ENCODE measurements around the gene PRKCA. TPM values are rescaled to one million over a fixed set of nuclear protein-coding genes. Genes with fewer than 3 reads are reported as not detected.

The PRKCA gene
- total and polyA plus RNA-seq, 9 donors = 9.1 to 67.6 (median 37.2) TPM

DNA sequence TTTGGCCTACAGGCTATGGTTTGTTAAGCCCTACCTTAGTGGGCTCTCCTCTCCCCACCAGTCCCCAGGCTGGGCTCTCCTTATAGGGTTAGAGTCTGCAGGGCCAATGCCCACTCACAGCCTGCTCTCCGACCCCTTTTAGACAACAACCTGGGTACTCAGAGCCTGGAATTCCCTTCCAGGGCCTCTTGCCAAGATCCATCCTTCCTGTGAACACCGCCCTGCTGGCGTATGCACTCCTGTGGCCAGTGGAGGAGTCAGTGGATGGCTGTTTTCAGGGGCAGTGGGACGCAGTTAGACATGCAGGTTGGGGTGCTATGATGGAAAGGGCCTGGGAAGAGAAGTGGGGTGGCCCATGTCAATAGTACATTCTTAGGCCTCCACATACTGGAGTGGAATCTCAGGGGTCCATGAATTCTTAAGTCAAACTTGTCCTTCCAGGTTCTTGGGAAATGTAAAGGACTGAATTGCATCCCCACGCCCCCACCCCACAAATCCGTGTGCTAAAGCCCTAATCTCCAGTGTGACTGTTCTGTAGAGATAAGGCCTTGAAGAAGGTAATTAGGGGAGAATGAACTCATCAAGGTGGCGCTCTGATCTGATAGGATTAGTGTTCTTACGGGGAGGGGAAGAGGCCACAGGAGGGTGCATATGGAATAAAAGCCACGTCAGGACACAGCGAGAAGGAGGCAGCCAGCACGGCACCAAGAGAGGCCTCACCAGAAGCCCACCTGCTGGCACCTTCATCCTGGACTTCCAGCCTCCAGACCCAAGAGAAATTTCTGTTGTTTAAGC is 450.9 kb downstream of the PRKCA start:
- Histone ChIP-seq H3K27me3 (no peaks in the 10 kb centered on the region), H3K4me3 (no peak overlapping the region), H3K36me3 (no peaks in the 10 kb centered on the region), H3K4me1 (ENCODE audit: insufficient read depth) (no peaks in the 10 kb centered on the region), H3K27ac (no peak overlapping the region), H3K9me3 (no peaks in the 10 kb centered on the region)
- DNase-seq = no peak
- WGBS, 3 donors = 85 to 91% (median 86%) methylated on average over 11 of the region's 11 CpGs
- TF ChIP-seq EP300 (IDR thresholded peaks at IDR 0.05) = no peak
- TF ChIP-seq, protein P1, sequence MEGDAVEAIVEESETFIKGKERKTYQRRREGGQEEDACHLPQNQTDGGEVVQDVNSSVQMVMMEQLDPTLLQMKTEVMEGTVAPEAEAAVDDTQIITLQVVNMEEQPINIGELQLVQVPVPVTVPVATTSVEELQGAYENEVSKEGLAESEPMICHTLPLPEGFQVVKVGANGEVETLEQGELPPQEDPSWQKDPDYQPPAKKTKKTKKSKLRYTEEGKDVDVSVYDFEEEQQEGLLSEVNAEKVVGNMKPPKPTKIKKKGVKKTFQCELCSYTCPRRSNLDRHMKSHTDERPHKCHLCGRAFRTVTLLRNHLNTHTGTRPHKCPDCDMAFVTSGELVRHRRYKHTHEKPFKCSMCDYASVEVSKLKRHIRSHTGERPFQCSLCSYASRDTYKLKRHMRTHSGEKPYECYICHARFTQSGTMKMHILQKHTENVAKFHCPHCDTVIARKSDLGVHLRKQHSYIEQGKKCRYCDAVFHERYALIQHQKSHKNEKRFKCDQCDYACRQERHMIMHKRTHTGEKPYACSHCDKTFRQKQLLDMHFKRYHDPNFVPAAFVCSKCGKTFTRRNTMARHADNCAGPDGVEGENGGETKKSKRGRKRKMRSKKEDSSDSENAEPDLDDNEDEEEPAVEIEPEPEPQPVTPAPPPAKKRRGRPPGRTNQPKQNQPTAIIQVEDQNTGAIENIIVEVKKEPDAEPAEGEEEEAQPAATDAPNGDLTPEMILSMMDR (IDR thresholded peaks at IDR 0.05) = no peak
- no peak for TF ChIP-seq POLR2A (IDR thresholded peaks at IDR 0.05)
- intact Hi-C loops (cut with DNase I) = no loop called here

DNA sequence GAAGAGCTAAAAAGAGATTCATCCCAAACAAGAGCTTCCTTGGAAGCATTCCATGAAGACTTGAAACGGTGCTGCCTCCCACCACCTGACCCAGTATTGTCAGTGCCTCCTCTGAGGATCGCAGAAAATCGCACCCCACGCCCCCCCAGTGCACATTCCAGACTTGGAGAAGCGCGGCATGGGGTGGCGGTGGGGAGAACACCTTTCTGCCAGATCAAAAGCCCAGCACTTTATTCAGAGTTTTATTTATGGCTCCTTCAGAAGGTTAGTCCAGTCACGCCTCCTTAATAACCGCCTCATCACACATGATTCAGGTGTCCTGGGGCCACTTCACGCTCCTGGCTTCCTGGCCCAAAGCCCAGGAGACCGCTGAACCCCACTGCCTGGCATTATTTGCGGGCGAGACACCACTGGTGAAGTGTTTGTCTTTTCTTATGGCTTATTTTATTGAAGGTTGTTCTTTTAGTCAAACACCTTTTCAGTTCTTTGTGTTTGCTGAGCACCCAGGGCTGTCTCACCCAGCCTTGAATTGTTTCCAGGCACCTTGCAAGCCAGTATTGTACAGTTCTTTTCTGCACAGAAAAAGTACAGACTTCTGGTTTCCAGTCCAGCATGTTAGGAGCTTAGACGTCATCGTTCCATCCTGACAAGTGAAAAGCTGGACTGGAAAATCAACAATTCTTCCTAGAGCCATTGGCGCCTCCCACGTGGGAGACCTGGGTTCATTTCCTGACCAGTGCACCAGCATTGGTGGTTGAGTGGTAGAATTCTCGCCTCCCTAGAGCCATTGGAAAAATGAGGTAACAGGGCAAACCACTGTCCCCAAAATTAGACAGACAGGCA is 452.9 kb downstream of the PRKCA start:
- WGBS, 3 donors = 85 to 88% (median 87%) methylated on average over 18 of the region's 18 CpGs
- H3K27ac ChIP-seq = no peak overlapping the region
- H3K9me3 ChIP-seq = no peaks in the 10 kb centered on the region
- DNase-seq = no peak
- TF ChIP-seq POLR2A (IDR thresholded peaks at IDR 0.05) = no peak
- TF ChIP-seq, protein P1 (IDR thresholded peaks at IDR 0.05) = no peak
- TF ChIP-seq EP300 (IDR thresholded peaks at IDR 0.05) = no peak
- no peaks in the 10 kb centered on the region for H3K36me3 ChIP-seq
- no peak overlapping the region for H3K4me3 ChIP-seq
- intact Hi-C loops (cut with DNase I) = no loop called here
- H3K27me3 ChIP-seq = no peaks in the 10 kb centered on the region
- H3K4me1 ChIP-seq (ENCODE audit: insufficient read depth) = no peaks in the 10 kb centered on the region

DNA sequence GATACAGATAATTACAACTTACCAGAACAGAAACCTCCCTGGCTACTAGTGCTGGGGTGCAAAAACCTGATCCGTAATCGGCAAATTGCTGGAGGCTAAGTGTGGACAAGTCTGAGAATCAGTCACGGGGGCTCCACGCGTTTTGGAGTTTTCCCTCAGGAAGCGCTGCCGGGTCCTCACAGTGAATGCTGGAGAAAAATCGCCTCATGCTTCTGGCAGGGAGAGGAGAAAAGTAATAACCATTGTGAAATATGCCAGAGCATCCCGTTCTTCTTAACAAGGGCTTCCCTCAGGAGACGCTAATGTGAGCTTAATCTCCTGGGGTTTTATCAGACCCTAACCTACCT is 453.5 kb downstream of the PRKCA start:
- DNase-seq = no peak
- H3K4me1 ChIP-seq (ENCODE audit: insufficient read depth) = no peaks in the 10 kb centered on the region
- no peaks in the 10 kb centered on the region for H3K36me3 ChIP-seq
- TF ChIP-seq EP300 (IDR thresholded peaks at IDR 0.05) = no peak
- TF ChIP-seq, protein P1 (IDR thresholded peaks at IDR 0.05) = no peak
- TF ChIP-seq POLR2A (IDR thresholded peaks at IDR 0.05) = no peak
- no peaks in the 10 kb centered on the region for H3K27me3 ChIP-seq
- 89 to 97% (median 95%) methylated on average over 10 of the region's 10 CpGs for WGBS, 3 donors
- H3K27ac ChIP-seq = no peak overlapping the region
- no peak overlapping the region for H3K4me3 ChIP-seq
- H3K9me3 ChIP-seq = no peaks in the 10 kb centered on the region
- intact Hi-C loops (cut with DNase I) = no loop called here

DNA sequence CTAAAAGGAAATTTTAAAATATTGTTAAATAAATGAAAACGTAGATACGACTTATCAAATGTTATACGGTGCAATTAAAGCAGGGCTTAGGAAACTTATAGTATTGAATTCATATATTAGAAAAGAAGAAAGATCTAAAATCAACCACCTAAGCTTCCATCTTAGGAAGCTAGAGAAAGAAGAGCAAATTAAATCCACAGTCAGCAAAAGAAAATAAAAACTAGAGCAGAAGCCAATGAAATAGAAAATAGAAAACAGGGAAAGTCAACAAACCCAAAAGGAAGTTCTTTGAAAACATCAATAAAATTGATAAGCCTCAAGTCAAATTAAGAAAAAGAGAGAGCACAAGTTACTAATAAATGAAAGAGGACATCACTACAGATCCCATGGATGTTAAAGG is 457.9 kb downstream of the PRKCA start:
- Histone ChIP-seq H3K4me1 (ENCODE audit: insufficient read depth) (no peaks in the 10 kb centered on the region), H3K9me3 (no peaks in the 10 kb centered on the region), H3K4me3 (no peak overlapping the region), H3K36me3 (no peaks in the 10 kb centered on the region), H3K27me3 (no peaks in the 10 kb centered on the region), H3K27ac (no peak overlapping the region)
- WGBS, 3 donors = 98 to 99% (median 98%) methylated on average over 3 of the region's 3 CpGs
- DNase-seq = no peak
- intact Hi-C loops (cut with DNase I) = no loop called here
- TF ChIP-seq EP300 (IDR thresholded peaks at IDR 0.05) (no peak), POLR2A (IDR thresholded peaks at IDR 0.05) (no peak)
- TF ChIP-seq, protein P1 (IDR thresholded peaks at IDR 0.05) = no peak

All from ovary (tissue), 9 donors.